GM19468 (cell line): ENCODE results near the gene PRKN.

Experiments
- ATAC-seq: cut with Tn5 transposase; IDR thresholded peaks from one replicate; pipeline ENCODE4 v1.9.1; 2021; ENCODE audit warnings: mild to moderate bottlenecking, moderate library complexity, moderate number of reproducible peaks; ENCODE audit not compliant: unreplicated experiment; ENCODE audit errors: extremely low read depth

PRKN gene

GRCh38 chr6:161736326-161736725 is 991.2 kb downstream of the PRKN start:
- ATAC-seq, result no peak

- ATAC-seq, result no peak
Measured at GRCh38 chr6:161732594-161732993, 995.0 kb downstream of the PRKN start.

GRCh38 chr6:161727083-161727833 is 1000.3 kb downstream of the PRKN start:
- ATAC-seq, result no peak

GRCh38 chr6:161722394-161722793 is 1005.2 kb downstream of the PRKN start:
- ATAC-seq, result no peak

GRCh38 chr6:161721511-161721910 is 1006.1 kb downstream of the PRKN start:
- no peak for ATAC-seq

GRCh38 chr6:161716176-161716575 is 1011.4 kb downstream of the PRKN start:
- ATAC-seq, result no peak

- ATAC-seq, result no peak
Measured at GRCh38 chr6:161711938-161712337, 1015.6 kb downstream of the PRKN start.

GRCh38 chr6:161711515-161711914 is 1016.1 kb downstream of the PRKN start:
- no peak for ATAC-seq

GRCh38 chr6:161710698-161711097 is 1016.9 kb downstream of the PRKN start:
- no peak for ATAC-seq

GRCh38 chr6:161701056-161701455 is 1026.5 kb downstream of the PRKN start:
- no peak for ATAC-seq

GRCh38 chr6:161696801-161697200 is 1030.8 kb downstream of the PRKN start:
- no peak for ATAC-seq

GRCh38 chr6:161694995-161695394 is 1032.6 kb downstream of the PRKN start:
- ATAC-seq, result no peak

- no peak for ATAC-seq
Measured at GRCh38 chr6:161686655-161687054, 1040.9 kb downstream of the PRKN start.

GRCh38 chr6:161684731-161685475 is 1042.7 kb downstream of the PRKN start:
- ATAC-seq, result no peak

- ATAC-seq, result no peak
Measured at GRCh38 chr6:161683400-161683799, 1044.2 kb downstream of the PRKN start.

GRCh38 chr6:161682982-161683381 is 1044.6 kb downstream of the PRKN start:
- no peak for ATAC-seq

- ATAC-seq, result no peak
Measured at GRCh38 chr6:161679980-161680538, 1047.5 kb downstream of the PRKN start.

GRCh38 chr6:161677188-161677587 is 1050.4 kb downstream of the PRKN start:
- no peak for ATAC-seq

- ATAC-seq, result no peak
Measured at GRCh38 chr6:161676586-161676985, 1051.0 kb downstream of the PRKN start.

- no peak for ATAC-seq
Measured at GRCh38 chr6:161674930-161675682, 1052.5 kb downstream of the PRKN start.

GRCh38 chr6:161673026-161673425 is 1054.5 kb downstream of the PRKN start:
- ATAC-seq, result no peak
